GM12801 (cell line): ENCODE data around the gene MZF1.

Experiments
- CTCF ChIP-seq: IDR thresholded peaks from one replicate; pipeline ENCODE4 v1.5.1; 2011; ENCODE audit warnings: control low read depth; ENCODE audit not compliant: insufficient read length; ENCODE audit errors: extremely low read depth

MZF1 gene

GRCh38 chr19:58543826-58544590, 29.1 kb downstream of the MZF1 start, which contains the start of gene TRIM28:
Gene TRIM28, plus strand, starts transcription at chr19:58544064. Its CDS starts 694 bp downstream, at chr19:58544758.
- no peak for TF ChIP-seq CTCF

GRCh38 chr19:58538257-58539168, 34.6 kb downstream of the MZF1 start:
- TF ChIP-seq CTCF, result no peak

GRCh38 chr19:58536852-58537798, 36.0 kb downstream of the MZF1 start:
- no peak for TF ChIP-seq CTCF

- TF ChIP-seq CTCF, result no peak
Measured at GRCh38 chr19:58535857-58536256, 37.3 kb downstream of the MZF1 start.

GRCh38 chr19:58531034-58531840, 41.9 kb downstream of the MZF1 start:
- no peak for TF ChIP-seq CTCF

GRCh38 chr19:58529405-58529804, 43.7 kb downstream of the MZF1 start:
- no peak for TF ChIP-seq CTCF
